ENCODE data around the gene BTBD9.

Gene BTBD9

DNA sequence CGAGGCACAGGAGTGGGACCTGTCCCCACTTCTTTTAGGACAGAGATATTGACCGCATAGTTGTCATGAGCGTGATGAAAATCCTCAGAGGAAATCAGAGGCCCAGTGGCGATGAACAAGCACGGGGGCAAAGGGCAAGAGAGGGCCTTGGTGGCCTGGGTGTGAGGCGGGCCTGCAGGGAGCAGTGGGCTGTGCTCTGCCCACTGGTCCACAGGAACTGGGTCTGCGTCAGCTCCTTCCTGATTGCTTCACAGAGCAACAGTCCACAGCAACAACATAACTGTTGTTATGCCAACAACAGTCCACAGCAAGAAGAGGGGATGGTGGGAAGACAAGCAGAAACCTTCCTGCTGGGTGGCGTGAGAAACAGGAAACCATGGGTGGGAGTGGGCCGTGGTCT lies 484.6 kb downstream of the BTBD9 start:
- DNase-seq = no peak

DNA sequence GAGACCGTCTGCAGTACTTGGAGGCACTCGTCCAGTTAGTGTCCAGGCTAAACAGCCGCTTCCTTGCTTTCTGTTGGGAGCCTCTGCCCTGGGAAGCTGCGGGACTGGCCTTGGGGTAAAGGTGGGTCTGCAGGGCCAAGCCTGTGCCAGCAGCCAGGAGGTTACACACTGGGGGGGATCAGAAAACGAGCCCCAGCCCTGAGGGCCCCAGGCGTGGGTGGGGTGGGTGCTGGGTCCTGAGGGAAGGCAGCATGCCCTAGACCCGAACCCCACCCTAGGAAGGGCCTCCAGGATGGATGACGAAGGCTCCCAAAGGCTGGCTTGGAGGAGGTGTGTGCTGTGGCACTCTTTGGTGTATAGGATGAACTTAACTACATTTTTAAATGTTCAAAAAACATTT lies 485.0 kb downstream of the BTBD9 start:
- no peak for DNase-seq

DNA sequence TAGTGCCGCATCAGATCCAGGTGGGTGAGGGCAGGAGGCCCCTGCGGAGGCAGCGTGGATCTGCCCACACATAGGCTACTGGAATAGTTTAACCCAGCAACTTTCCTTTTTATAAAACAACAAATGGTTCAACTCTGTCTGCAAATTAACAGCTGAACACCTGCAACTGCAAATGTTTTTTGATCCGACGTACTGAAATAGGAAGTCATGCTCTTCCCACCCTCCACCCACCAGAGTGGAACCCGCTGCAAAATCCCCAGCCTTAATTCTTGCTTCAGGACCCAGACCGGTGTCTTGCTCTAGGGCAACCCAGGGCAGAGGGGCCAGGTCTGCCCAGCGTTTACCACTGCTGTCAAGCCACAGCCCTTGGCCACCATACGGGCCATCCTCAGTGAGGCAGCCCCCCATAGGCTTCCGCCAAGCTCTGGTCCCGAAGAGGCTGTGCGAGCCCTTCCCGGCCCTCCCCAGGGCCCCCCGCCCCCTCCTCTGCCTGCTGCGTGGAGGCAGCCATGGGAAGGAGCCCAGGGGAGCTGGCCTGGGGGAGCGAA lies 485.9 kb downstream of the BTBD9 start:
- no peak for DNase-seq

DNA sequence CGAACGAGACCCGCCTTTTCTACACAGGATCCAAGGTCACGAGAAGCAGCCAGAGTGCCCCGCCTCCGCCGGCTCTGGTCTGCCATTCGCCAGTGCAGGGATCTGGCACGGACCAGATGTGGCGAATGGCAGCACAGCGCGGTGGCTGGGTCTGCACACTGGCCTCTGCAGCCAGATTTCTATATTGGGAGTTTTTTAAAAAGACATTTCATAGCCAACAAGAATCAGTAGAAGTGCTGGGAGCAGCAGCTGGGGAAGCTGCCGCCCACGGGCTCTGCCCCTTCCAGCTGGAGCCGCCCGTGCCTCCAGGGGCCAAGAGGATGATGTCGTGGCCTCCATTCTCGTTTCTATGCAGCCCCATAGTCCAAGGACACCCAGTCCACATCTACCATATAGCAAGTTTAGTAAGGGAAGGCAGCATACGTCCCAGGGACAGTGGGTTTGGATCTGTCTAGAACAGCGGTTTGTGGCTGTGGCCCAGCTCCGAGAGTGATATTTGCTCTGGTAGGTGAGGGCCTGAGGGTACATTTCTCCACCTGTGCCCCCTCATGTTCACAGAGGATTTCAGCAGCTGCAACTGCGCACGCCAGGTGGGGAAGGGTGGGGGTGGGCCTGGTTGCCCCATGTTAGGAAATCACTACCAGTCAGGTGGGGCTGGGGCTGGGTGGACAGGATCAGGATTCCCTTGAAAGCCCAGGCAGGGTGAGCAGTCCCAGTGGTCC lies 486.5 kb downstream of the BTBD9 start:
- DNase-seq = no peak

DNA sequence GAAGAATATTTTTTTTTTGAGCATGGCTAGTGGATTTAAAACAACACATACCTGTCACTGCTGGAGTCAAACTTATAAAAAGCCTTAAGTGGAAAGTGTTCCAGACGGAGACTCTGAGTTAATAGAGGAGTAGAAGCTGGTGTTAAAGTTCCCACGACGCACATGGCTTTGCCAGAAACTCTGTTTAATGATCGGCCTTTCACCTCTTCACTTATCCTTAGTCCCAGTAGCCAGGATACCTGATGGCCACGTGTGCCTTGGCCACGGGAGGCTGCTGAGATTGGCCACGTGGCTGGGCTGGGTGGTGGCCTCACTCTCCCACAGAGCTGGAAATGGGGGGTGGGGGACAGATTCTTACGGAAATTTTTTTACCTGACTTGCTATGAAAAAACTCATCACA lies 487.1 kb downstream of the BTBD9 start:
- DNase-seq = no peak

DNA sequence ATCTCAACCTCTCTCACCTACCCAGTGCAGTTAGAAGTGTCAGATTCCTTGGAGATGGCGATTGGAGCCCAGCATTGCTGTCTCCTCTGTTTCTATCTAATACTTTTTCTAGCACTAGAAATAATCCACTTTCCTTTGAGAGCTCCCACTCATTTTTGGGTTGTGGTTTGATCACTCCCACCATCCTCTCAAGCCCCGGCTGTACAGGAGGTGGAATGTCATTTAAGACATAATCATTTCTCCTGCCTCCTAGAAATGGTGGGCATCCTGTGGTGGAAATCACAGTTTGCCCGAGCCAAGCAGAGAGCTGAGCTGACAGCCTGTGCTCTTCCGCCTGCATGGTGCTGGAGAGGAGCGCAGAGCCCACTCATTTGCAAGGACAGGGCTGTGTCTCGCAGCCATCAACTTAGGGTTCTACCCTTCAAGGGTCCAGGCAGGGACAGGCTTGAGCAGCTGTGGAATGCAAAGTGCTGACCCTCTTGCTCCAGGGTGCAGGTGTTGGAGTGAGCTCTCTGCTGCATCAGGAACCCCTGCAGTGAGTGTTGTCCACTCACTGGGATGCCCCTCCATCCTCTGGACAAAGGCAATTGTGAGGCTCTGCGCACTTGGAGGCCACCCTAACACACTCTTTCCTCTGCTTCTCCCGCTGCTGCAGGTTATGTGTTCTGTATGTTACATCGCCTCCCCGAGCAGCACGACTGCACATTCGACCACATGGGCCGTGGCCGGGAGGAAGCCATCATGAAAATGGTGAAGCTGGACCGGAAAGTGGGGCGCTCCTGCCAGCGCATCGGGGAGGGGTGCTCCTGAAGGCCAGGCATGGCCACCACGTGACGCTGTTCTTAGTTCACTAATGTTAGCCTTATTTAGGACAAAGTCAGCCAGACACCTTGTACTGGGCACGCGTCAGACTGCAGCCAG lies 487.9 kb downstream of the BTBD9 start:
- DNase-seq = no peak

DNA sequence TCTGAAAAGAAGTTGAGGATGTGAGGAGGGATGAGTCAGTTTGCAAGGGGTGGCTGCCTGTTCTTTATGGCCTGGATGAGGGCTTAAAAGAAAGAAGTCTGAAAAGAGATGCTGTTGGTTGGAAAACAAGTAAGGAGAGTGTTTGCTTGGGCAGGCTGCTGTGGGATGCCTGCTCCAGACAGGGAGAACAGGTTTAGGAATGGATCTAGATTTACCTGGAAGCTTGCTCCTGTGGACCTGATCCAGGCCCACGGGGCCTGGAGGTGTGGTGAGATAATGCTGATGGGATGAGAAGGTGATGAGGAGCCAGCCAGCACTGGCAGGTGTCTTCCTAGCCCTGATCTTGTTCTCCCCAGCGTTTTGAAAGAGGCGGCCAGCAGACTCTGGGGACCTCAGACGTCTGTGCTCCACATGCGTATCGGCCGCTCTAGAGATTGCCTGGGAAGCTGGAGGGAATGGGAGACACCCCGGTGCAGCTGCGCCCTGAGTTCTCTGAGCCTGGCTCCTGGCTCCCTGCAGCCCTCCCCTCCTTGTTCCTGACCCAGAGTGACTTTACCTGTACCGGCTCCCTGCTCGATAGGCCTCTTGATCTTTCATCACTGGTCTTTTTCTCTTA lies 488.9 kb downstream of the BTBD9 start:
- no peak for DNase-seq

DNA sequence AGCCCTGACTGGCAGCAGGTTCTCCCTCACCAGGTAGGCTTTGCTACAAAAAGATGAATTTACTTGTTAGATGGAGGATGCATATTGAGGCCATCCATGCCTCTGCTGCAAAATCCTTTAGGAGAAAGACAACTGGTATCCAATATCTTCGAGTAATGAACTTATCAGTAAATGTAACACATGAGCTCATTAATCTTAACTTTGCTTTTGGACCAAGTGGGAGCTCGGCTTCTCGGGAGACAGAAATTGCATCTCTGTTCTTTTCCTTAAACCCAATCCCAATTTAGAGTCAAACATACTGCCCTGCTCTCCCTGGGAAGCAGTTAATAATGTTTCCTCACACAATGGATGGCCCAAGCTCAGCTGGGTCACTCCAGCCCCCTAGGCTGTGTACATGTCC lies 489.7 kb downstream of the BTBD9 start:
- DNase-seq = no peak

DNA sequence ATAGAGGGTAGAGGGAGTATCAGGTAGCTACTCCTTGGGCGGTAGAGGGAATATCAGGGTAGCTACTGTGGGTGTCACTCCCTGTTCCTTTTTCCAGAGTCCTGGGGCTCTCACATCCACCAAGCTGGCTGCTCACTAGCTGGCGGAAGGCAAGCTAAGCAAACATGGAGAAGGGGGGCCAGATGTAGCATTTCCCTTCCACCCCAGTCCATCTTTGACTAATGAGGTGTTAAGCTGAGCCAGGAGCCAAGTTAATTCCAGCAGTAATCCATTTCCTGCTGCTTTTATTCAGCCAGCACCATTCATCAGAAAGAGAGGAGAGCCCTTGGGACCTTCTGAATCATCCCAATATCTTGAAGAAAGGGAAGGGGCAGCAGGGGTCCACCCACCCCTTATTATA lies 490.2 kb downstream of the BTBD9 start:
- no peak for DNase-seq

DNA sequence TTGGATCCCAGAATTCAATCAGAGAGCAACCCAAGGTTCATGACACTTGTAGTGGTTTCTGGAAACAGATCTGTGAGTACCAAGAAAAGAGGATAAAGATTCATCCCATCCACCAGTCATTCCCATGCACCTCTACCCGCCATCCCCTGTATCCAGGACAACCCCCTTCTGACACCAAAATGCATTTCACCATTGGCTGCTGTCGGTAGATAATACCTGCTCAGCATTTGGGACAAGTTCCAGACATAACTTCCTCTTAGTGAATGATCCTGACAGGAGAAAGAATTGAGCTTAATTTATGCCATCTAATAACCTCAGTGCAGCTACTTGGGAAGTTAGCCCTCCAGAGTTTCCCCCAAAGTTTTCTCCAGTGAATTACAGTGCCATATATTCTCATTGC lies 491.1 kb downstream of the BTBD9 start:
- no peak for DNase-seq

DNA sequence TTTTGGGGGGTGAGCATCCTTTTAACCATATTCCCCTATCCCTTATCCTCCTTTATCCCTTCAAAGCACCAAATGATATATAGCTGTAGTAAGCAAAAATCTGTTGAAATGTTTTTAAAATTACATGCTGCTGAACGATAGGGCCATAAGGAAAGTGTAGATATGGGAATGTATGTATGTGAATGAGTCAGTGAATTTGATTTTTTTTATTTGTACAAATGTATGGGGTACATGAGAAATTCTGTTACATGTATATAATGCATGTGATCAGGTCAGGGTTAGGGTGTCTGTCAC lies 493.0 kb downstream of the BTBD9 start:
- no peak for DNase-seq

DNA sequence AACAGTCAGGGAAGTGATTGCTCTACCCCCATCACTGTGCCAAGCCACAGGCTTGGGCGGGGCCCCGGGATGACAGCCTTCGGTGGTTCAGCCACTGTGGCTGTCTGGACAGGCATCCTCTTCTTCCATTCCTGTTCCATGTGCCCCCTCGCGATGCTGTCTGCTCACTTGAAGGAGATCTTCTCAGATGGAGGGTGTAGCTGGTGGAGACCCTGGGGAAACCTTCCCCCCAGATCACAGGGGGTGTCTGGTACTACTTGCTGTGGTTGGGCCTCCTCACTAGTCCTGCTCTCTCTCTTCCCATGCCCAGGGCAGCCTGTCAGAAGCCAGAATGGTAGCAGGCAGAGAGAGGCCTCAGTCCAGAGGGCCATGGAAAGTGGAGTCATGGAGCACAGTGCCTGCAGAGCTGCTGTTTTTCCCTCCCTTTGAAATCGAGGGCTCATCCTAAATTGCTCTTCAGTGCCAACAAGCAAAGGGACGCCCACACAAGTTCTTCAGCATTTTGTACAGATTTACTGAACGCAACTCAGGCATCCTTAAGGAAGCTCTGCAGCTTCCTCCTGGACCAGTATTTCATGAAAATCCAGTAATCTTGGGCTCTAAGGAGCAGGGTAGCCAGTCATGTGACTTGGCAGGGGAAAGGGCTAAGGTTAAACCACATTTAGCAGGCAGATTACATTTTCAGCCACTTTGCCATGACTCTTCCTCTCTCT lies 493.6 kb downstream of the BTBD9 start:
- no peak for DNase-seq

DNA sequence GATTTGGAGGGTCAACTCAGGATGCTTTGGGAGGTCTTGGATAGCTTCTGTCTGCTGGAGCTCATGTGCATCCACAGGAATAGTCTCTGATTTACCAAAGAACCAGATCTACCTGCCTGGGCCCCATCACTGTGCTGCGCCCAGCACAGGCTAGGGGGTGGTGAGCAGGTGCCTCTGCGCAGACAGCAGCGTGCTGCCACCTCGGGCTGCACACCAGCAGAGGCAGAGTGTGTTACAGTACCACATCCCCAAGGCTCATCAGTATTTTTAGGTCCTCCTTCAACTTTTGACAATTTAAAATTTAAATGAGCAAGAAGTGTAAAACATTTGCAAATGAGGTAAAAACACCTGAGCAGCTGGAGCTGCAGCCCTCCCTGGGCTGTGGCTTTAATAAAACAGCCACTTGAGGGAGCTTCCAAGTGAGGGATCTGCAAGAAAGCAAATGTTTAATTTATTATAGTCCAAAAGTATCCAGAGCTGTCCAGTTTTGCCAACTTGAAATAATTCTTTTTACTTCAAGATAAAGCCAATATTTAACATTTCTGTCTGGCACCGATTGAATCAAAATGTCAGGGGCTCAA lies 495.3 kb downstream of the BTBD9 start:
- no peak for DNase-seq

DNA sequence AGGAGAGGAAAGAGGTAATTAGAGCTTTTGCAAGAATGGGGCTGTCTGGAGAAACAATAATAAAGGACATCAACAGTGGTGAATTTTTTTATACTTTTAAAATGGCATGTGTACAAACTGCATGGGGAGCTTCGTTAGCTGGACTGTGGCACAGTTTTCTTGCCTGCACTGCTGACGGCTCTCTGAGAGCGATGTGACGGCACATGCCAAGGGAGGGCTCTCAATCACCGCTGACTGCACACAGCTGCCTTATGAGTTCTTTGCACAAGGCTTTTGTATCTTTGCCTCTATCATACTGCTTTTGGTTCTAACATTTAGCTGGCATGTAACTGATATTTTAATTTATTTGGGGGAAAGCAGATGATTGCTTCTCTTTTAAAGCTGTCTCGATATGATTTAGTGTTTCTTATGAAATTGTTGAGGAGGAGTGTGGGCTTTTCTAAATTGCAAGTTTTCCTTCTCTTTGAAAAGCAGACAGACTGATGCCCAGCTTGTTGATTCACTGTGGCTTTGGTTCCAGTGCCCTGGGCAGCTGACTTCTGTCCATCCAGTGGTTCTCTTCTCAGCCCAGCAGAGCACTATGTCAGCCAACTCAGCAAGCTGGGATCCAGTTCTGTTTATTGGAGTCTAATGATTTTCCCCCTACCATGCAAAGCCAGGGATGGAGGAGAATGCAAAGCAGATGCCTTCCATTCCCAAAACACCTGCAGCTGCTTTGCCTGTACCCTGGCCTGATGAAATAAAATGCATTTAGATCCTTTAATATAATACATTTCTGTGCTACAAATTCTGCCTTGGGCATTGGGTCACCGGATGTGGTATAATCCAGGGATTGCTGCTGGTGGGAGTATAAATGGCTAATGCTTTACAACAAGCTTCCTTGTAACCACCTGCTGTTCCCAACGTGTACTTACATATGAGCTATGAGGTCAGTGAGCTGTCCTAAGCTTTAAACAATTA lies 496.3 kb downstream of the BTBD9 start:
- DNase-seq = no peak

DNA sequence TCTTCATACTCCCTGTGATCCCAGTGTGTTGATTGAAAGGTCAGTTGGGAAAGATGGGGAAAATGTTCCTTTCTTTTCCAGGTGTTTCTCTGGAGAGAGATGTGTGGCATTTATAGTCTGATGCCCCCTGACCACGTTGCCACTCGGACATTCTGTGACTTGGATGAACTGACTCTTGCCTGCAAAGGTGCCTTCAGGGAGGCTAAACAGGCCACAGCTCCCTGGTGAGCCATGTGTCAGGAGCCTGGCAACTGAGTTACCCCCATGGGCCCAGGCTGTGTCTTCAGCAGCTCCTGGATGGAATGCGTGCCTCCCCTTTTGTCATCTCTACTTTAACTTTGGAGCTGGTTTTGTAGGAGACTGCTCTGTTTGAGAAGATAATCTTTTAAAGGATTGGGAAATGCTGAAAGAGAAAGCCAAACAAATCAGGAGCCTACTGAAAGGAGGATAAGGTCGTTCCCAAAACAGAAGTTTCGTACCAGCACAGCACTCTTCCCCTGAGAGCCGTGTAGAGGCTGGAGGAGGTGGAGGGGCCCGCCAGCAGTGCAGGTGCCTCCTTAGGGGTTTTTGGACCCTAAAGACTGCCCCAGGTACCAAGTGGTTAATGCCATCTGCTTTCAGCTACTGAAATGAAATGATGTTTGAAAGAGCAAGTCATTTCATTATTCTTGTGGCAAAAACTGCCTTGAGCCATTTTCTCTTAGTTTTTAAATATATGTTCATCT lies 497.4 kb downstream of the BTBD9 start:
- no peak for DNase-seq

DNA sequence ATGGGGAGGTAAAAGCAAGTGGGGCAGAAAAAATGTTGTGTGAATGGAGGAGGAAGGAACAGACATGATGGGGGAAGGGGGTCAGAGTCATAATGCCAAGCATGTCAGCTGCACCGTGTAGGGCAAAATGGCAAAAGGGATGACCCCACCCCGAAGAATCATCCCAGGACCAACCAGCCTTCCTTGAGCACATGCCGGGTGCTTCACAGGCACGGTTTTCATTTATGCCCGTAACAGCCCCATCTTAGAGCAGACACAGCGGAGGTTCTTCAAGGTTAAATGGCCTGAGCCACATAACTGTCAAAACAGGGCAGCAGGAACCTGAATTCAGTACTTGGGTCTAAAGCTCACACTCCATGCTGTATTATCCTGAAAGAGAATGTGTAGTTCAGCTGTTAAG lies 498.0 kb downstream of the BTBD9 start:
- no peak for DNase-seq

DNA sequence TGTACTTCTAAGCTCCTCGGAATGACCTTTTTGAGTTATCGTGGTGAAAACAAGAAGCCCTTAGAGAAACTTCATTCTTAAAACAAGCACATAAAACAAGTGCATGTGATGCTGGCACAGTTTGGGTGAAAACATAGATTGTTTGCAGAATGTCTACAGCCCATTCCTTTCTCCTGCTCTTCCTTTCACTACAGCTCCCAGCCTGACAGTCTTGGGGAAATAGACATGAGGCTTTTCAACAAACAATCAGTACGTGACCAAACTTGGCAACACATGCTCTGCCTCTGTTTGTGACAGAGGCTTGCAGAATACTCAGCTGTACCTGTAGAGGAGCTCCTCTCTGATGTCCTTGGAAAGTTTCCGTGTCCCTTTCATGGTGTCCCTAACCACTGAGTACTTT lies 498.6 kb downstream of the BTBD9 start:
- DNase-seq = no peak

DNA sequence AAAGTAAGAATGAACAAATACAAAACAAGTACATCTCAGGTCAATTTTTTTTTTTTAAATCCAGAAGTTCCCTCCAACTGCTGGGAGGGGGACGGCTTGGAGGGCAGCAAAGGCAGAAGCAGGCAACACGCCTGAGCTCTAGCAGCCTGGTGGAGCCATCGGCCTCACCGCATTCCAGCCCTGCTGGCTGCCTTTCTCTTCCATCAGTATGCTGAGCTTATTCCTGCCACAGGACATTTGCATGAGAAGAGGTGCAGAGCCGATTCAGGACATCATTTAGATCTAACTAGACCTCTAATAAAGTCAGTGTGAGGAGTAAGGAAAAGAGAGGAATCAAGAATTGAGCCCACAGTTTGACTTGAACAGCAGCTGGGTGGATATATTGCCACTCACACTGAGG lies 501.4 kb downstream of the BTBD9 start:
- no peak for DNase-seq

DNA sequence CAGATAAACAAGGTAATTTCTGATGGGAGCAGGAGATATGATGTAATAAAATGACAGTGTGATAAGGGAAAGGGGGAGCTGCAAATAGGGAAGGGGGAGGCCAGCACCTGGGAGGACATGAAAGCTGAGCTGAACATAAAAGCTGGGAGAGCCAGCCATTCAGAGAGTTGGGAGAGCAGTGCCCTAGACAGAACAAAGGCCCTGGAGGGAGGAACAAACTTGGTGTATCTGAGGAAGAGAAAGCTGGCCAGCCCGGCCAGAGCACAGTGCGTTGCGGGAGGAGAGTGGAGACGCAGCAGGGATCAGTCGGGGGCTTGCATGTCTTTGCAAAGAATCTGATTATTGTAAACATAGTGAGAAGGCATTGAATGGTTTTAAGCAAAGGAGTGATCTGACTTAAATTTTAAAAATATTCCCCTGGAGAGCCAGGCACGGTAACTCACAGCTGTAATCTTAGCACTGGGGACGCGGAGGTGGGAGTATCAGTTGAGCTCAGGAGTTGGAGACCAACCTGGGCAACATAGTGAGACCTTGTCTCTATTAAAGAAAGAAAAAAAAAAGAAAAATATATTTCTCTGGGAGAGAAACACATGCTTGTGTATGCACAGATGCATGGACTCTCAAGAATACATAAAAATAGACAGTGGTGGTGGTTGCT lies 502.0 kb downstream of the BTBD9 start:
- DNase-seq = no peak

DNA sequence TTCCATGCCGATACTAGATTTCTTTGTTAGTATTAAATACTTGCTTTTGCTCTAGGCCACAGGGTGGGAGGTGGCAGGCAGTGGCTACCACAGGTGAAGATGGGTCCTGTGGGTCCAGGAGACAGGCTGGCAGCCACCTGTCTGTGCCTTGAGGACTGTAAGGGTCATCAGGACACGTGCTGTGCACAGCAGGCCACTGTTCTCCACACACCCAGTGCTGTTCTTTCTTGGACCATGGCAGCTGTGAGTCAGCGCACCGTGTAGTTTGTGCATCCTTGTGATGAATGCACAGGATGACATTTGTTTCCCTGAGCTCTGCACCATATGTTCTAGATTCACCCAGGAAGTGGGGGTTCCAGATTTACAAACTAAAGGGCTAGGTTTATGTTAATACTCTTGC lies 503.2 kb downstream of the BTBD9 start:
- no peak for DNase-seq

Measured in NCI-H345 (cell line).